ENCODE measurements around the gene AJAP1. TPM values are rescaled to one million over a fixed set of nuclear protein-coding genes. Genes with fewer than 3 reads are reported as not detected.

The AJAP1 gene
- total and polyA plus RNA-seq, 2 experiments from 2014 or later, result 0.13 to 0.64 TPM

DNA sequence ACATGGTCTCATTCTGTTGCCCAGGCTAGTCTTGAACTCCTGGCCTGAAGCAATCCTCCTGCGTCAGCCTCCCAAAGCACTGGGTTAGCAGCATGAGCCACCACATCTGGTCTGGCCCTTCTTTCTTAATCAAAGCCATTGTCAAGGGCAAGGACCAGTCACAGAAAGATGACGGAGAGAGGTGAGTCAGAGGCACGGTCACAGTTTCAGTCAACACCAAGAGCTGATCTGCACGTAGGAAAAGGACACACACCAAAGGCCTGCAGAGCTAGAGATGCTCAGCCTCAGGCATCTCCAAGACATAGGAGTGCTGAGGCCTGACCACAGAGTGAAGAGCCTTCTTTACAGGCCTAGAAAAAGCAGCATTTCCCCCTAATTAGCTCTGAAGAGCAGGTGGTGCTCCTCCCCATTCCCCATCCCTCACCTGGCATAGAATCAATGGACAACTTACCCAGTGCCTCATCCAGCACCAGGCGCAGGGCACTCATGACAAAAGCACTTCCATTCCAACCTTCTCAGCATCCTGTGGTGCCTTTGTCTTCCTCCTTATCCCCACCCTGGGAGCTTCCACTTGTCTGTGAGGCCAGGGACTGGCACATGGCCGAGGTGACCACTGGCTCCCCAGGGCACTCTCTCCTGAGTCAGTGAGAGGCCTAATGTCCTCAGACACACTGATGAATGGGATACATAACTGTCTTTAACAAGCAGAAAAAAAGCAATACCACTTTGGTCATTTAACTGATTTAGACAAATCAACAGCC, 139.8 kb downstream of the AJAP1 start:
- DNase-seq (ENCODE audit: low spot score), result no peak
- WGBS (ENCODE audit: low lambda C conversion rate, missing lambda C conversion rate), result 88% methylated on average over 6 of the region's 6 CpGs

GRCh38 chr1:4796161-4797015, 142.0 kb downstream of the AJAP1 start:
- 76% methylated on average over 11 of the region's 11 CpGs for WGBS (ENCODE audit: low lambda C conversion rate, missing lambda C conversion rate)

More for the DNA sequence above, 139.8 kb downstream of the AJAP1 start:
- Histone ChIP-seq H3K9me2 (replicated peaks; ENCODE audit: insufficient read depth) (no peaks in the 10 kb centered on the region), H3K4me1 (ENCODE audit: insufficient read depth) (no peaks in the 10 kb centered on the region), H3K36me3 (replicated peaks; ENCODE audit: insufficient read depth, low read depth) (no peaks in the 10 kb centered on the region), H3K27me3 (no peaks in the 10 kb centered on the region), H3K4me2 (no peak overlapping the region), H3K9me3 (ENCODE audit: low read depth) (no peaks in the 10 kb centered on the region), H3K79me2 (no peaks in the 10 kb centered on the region), H2AFZ (no peak overlapping the region), H3K27ac (no peak overlapping the region), H3K4me3 (no peak overlapping the region), H4K20me1 (ENCODE audit: insufficient read depth, poor library complexity, severe bottlenecking) (no peaks in the 10 kb centered on the region)
- TF ChIP-seq CTCF (IDR thresholded peaks at IDR 0.05; ENCODE audit: poor library complexity) (no peak), EZH2phosphoT487 (IDR thresholded peaks at IDR 0.05; ENCODE audit: low read depth, severe bottlenecking, unreplicated experiment) (no peak)

DNA sequence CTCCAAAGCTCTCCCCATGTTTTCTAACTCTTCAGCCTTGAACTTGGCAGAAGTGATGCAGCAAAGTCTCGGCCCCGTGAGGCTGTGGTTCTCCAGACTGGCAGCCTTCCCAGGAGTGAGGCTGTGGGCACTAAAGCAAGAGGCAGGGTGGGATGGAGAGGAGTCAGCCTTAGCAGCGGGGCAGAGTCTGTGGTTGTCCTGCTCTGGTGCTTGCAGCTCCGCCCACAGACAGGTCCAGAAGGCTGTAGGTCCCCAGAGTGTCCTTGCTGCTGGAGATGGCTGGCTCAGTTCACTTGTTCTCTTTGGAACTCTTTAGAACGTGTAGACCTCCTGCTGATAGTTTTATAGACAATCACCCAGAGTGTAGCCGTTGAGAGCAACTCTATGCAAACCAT, 142.6 kb downstream of the AJAP1 start:
- Histone ChIP-seq H2AFZ (no peak overlapping the region), H4K20me1 (ENCODE audit: insufficient read depth, poor library complexity, severe bottlenecking) (no peaks in the 10 kb centered on the region), H3K4me1 (ENCODE audit: insufficient read depth) (no peaks in the 10 kb centered on the region), H3K4me2 (no peak overlapping the region), H3K9me2 (replicated peaks; ENCODE audit: insufficient read depth) (no peaks in the 10 kb centered on the region), H3K27me3 (no peaks in the 10 kb centered on the region), H3K27ac (no peak overlapping the region), H3K9me3 (ENCODE audit: low read depth) (no peaks in the 10 kb centered on the region), H3K4me3 (no peak overlapping the region), H3K36me3 (replicated peaks; ENCODE audit: insufficient read depth, low read depth) (no peaks in the 10 kb centered on the region), H3K79me2 (no peaks in the 10 kb centered on the region)
- DNase-seq (ENCODE audit: low spot score), result no peak
- TF ChIP-seq EZH2 (IDR thresholded peaks at IDR 0.05; ENCODE audit: borderline replicate concordance), result no peak
- no peak for TF ChIP-seq CTCF (IDR thresholded peaks at IDR 0.05; ENCODE audit: poor library complexity)
- no peak for TF ChIP-seq EZH2phosphoT487 (IDR thresholded peaks at IDR 0.05; ENCODE audit: low read depth, severe bottlenecking, unreplicated experiment)
- WGBS (ENCODE audit: low lambda C conversion rate, missing lambda C conversion rate), result 80% methylated on average over 6 of the region's 6 CpGs

More at GRCh38 chr1:4796161-4797015, 142.0 kb downstream of the AJAP1 start:
- Histone ChIP-seq H3K79me2 (no peaks in the 10 kb centered on the region), H2AFZ (no peak overlapping the region), H3K9me2 (replicated peaks; ENCODE audit: insufficient read depth) (no peaks in the 10 kb centered on the region), H3K36me3 (replicated peaks; ENCODE audit: insufficient read depth, low read depth) (no peaks in the 10 kb centered on the region), H3K27me3 (no peaks in the 10 kb centered on the region), H3K9me3 (ENCODE audit: low read depth) (no peaks in the 10 kb centered on the region), H3K4me2 (no peak overlapping the region), H3K4me3 (no peak overlapping the region), H4K20me1 (ENCODE audit: insufficient read depth, poor library complexity, severe bottlenecking) (no peaks in the 10 kb centered on the region), H3K4me1 (ENCODE audit: insufficient read depth) (no peaks in the 10 kb centered on the region), H3K27ac (no peak overlapping the region)
- DNase-seq (ENCODE audit: low spot score), result no peak
- TF ChIP-seq CTCF (IDR thresholded peaks at IDR 0.05; ENCODE audit: poor library complexity) (no peak), EZH2 (IDR thresholded peaks at IDR 0.05; ENCODE audit: borderline replicate concordance) (no peak), EZH2phosphoT487 (IDR thresholded peaks at IDR 0.05; ENCODE audit: low read depth, severe bottlenecking, unreplicated experiment) (no peak)
